ENCODE data around the gene PTPRH. TPM values are rescaled to one million over a fixed set of nuclear protein-coding genes. Genes with fewer than 3 reads are reported as not detected.

PTPRH gene
- total RNA-seq, 1 experiment from 2014 or later = 11.7 TPM

DNA sequence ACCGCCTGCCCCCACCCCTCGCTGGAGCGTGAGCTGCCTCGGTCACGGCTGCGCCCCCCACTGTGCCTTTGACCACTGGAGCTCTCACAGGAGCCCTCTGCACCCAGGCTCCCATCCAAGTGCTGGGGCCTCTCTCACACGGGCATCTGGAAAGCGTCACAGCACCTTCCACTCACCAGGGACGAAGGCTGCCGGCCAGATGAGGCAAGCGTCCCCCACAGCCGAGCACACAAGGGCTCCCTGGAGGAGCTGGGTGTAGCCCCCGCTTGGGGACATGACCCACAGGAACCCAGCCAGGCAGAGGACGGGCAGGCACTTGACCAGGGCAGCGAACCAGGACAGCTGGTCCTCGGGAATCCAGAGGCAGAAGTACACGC is 18.7 kb upstream of the PTPRH start:
- H3F3A ChIP-seq (ENCODE audit: insufficient read depth, low read depth) = peaks cover 5% of the 10 kb centered on the region; the same call in 1 of the 2 replicates
- no peak overlapping the region for H3K27ac ChIP-seq
- no peaks in the 10 kb centered on the region for H3K79me2 ChIP-seq (ENCODE audit: low read depth)
- no peak overlapping the region for H2AFZ ChIP-seq
- no peak overlapping the region for H3K4me2 ChIP-seq
- no peaks in the 10 kb centered on the region for H3K9me3 ChIP-seq (ENCODE audit: insufficient read depth, low read depth)
- peaks cover 8% of the 10 kb centered on the region; the same call in 1 of the 2 replicates for H3K36me3 ChIP-seq (ENCODE audit: low read depth)
- intact Hi-C loops (cut with micrococcal nuclease; ENCODE audit: unreplicated experiment) = no loop called here
- no TSS peak for BruUV-seq (replicated peaks)
- H4K20me1 ChIP-seq (ENCODE audit: insufficient read depth) = peaks cover 47% of the 10 kb centered on the region
- H3K4me1 ChIP-seq (replicated peaks; ENCODE audit: insufficient read depth) = no peaks in the 10 kb centered on the region
- H3K27me3 ChIP-seq (ENCODE audit: insufficient read depth, low read depth) = no peaks in the 10 kb centered on the region
- ChIA-PET POLR2A (ENCODE audit: unreplicated experiment) (interaction anchor here (0.5 kb wide), 1 partner anchor 96 kb away, joined by 7 read pairs; no protein-coding TSS in a partner anchor), CTCF (no interaction called here)
- H3K9me2 ChIP-seq (ENCODE audit: insufficient read depth) = no peaks in the 10 kb centered on the region
- no peak overlapping the region for H3K4me3 ChIP-seq
- TF ChIP-seq, protein P1, sequence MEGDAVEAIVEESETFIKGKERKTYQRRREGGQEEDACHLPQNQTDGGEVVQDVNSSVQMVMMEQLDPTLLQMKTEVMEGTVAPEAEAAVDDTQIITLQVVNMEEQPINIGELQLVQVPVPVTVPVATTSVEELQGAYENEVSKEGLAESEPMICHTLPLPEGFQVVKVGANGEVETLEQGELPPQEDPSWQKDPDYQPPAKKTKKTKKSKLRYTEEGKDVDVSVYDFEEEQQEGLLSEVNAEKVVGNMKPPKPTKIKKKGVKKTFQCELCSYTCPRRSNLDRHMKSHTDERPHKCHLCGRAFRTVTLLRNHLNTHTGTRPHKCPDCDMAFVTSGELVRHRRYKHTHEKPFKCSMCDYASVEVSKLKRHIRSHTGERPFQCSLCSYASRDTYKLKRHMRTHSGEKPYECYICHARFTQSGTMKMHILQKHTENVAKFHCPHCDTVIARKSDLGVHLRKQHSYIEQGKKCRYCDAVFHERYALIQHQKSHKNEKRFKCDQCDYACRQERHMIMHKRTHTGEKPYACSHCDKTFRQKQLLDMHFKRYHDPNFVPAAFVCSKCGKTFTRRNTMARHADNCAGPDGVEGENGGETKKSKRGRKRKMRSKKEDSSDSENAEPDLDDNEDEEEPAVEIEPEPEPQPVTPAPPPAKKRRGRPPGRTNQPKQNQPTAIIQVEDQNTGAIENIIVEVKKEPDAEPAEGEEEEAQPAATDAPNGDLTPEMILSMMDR (conservative IDR thresholded peaks at IDR 0.05) = no peak
- TF ChIP-seq EZH2 (IDR thresholded peaks at IDR 0.05; ENCODE audit: low read depth) = no peak
- DNase-seq = no peak

DNA sequence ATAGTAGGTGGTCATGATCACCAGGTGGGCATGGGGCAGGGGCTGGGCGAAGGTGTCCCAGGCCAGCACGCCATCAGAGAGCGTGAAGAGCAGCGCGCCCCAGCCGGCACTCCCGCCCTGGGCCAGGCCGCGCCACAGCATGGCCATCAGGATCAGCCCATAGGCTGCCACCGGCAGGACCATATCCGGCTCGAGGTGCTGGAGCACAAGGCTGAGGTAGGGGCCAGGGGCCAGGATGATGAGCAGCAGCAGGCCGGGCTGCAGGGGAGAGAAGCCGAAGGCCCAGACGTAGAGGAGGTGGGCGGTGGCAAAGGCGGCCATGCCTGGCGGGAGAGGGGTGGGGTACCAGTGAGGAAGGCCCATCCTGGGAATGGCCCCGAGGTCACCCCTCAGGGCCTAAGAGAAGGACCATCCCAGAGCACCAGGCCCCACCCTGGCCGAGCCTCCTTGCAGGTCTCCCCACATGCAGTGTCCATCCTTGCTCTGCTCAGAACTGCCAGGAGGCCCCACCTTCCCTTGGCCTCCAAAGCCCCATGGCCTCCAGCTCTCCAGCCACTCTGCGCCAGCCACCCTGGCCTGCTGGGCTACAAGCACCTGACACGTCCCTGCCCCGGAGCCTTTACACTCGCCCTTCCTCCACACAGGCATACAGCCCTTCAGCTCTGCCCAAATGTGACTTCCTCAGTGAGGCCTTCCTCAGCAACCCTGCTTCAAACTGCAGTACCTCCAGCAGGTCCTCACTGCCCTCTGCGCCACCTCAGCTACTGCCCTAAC is 18.1 kb upstream of the PTPRH start:
- no TSS peak for BruUV-seq (replicated peaks)
- no peak for DNase-seq
- no peaks in the 10 kb centered on the region for H3K79me2 ChIP-seq (ENCODE audit: low read depth)
- no peaks in the 10 kb centered on the region for H3K4me1 ChIP-seq (replicated peaks; ENCODE audit: insufficient read depth)
- no peaks in the 10 kb centered on the region for H3K9me3 ChIP-seq (ENCODE audit: insufficient read depth, low read depth)
- intact Hi-C loops (cut with micrococcal nuclease; ENCODE audit: unreplicated experiment) = no loop called here
- no peaks in the 10 kb centered on the region for H3K27me3 ChIP-seq (ENCODE audit: insufficient read depth, low read depth)
- peaks cover 41% of the 10 kb centered on the region for H4K20me1 ChIP-seq (ENCODE audit: insufficient read depth)
- peaks cover 8% of the 10 kb centered on the region; the same call in 1 of the 2 replicates for H3K36me3 ChIP-seq (ENCODE audit: low read depth)
- no peak overlapping the region for H3K4me3 ChIP-seq
- no peak overlapping the region for H3K27ac ChIP-seq
- no peak overlapping the region for H2AFZ ChIP-seq
- no peak for TF ChIP-seq EZH2 (IDR thresholded peaks at IDR 0.05; ENCODE audit: low read depth)
- TF ChIP-seq, protein P1 (conservative IDR thresholded peaks at IDR 0.05) = no peak
- ChIA-PET CTCF (no interaction called here), POLR2A (ENCODE audit: unreplicated experiment) (interaction anchor here (0.5 to 0.6 kb wide), 2 partner anchors 30 to 96 kb away, joined by 3 to 7 read pairs; no protein-coding TSS in a partner anchor)
- peaks cover 11% of the 10 kb centered on the region; the same call in 1 of the 2 replicates for H3F3A ChIP-seq (ENCODE audit: insufficient read depth, low read depth)
- no peaks in the 10 kb centered on the region for H3K9me2 ChIP-seq (ENCODE audit: insufficient read depth)
- no peak overlapping the region for H3K4me2 ChIP-seq

DNA sequence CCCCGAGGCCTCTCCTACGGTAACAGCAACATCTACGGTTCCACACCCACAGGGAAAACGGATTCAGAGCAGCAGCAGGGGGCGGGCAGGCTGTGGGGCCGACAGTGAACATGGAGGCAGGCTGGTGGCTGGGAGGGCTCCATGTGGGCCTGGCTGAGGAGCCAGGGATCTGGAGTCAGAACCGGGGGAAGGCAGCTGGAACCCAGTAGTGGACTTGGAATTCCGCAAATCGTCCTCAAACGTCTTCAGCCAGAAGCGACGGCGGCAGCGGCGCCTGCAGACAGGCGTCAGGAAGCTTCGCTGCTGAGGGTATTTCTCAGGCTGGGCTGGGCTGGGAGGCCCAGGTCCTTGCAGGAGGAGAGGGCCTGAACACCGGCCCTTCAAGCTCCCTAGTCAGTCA is 17.5 kb upstream of the PTPRH start:
- no peaks in the 10 kb centered on the region for H3K9me3 ChIP-seq (ENCODE audit: insufficient read depth, low read depth)
- ChIA-PET CTCF (no interaction called here), POLR2A (ENCODE audit: unreplicated experiment) (interaction anchor here (0.6 kb wide), 1 partner anchor 30 kb away, joined by 3 read pairs; no protein-coding TSS in a partner anchor)
- no peak overlapping the region for H3K4me3 ChIP-seq
- H3F3A ChIP-seq (ENCODE audit: insufficient read depth, low read depth) = peaks cover 17% of the 10 kb centered on the region; the same call in 1 of the 2 replicates
- H3K4me1 ChIP-seq (replicated peaks; ENCODE audit: insufficient read depth) = no peaks in the 10 kb centered on the region
- no peaks in the 10 kb centered on the region for H3K27me3 ChIP-seq (ENCODE audit: insufficient read depth, low read depth)
- TF ChIP-seq, protein P1 (conservative IDR thresholded peaks at IDR 0.05) = no peak
- no peak for TF ChIP-seq EZH2 (IDR thresholded peaks at IDR 0.05; ENCODE audit: low read depth)
- no peak overlapping the region for H2AFZ ChIP-seq
- BruUV-seq (replicated peaks) = no TSS peak
- no peak overlapping the region for H3K27ac ChIP-seq
- peaks cover 36% of the 10 kb centered on the region for H4K20me1 ChIP-seq (ENCODE audit: insufficient read depth)
- no peak overlapping the region for H3K4me2 ChIP-seq
- intact Hi-C loops (cut with micrococcal nuclease; ENCODE audit: unreplicated experiment) = no loop called here
- peaks cover 4% of the 10 kb centered on the region; the same call in 1 of the 2 replicates for H3K36me3 ChIP-seq (ENCODE audit: low read depth)
- no peaks in the 10 kb centered on the region for H3K9me2 ChIP-seq (ENCODE audit: insufficient read depth)
- DNase-seq = no peak
- no peaks in the 10 kb centered on the region for H3K79me2 ChIP-seq (ENCODE audit: low read depth)

All from PC-9 (cell line).